ENCODE measurements around the gene UBE2S.
"Not testable (repeated sequence)": the region's sequence is repeated elsewhere in the genome, so short reads cannot be mapped to it uniquely, and the experiment has no call there.

The UBE2S gene

GRCh38 chr19:55426042-55426441 lies 18.5 kb upstream of the UBE2S start:
- TF ChIP-seq CTCF (IDR thresholded peaks at IDR 0.05; ENCODE audit: control insufficient read depth, extremely low read depth, insufficient read depth): no peak
- H3K4me3 ChIP-seq (ENCODE audit: low read depth, low read length): no peak overlapping the region
- DNase-seq (ENCODE audit: low read depth): no peak

- TF ChIP-seq CTCF (IDR thresholded peaks at IDR 0.05; ENCODE audit: control insufficient read depth, extremely low read depth, insufficient read depth): no peak
- no peak for DNase-seq (ENCODE audit: low read depth)
- H3K4me3 ChIP-seq (ENCODE audit: low read depth, low read length): no peak overlapping the region
These were observed 16.9 kb upstream of the UBE2S start for GRCh38 chr19:55424518-55424917.

- no peak for DNase-seq (ENCODE audit: low read depth)
- H3K4me3 ChIP-seq (ENCODE audit: low read depth, low read length): no peak overlapping the region
- no peak for TF ChIP-seq CTCF (IDR thresholded peaks at IDR 0.05; ENCODE audit: control insufficient read depth, extremely low read depth, insufficient read depth)
These were observed 15.8 kb upstream of the UBE2S start for GRCh38 chr19:55423225-55424005.

- DNase-seq (ENCODE audit: low read depth): not testable (repeated sequence)
These were observed 13.7 kb upstream of the UBE2S start for GRCh38 chr19:55421281-55421680.

GRCh38 chr19:55419624-55420236 lies 12.1 kb upstream of the UBE2S start:
- H3K4me3 ChIP-seq (ENCODE audit: low read depth, low read length): no peak overlapping the region
- no peak for DNase-seq (ENCODE audit: low read depth)
- TF ChIP-seq CTCF (IDR thresholded peaks at IDR 0.05; ENCODE audit: control insufficient read depth, extremely low read depth, insufficient read depth): no peak

More at GRCh38 chr19:55421281-55421680, 13.7 kb upstream of the UBE2S start:
- not testable (repeated sequence) for H3K4me3 ChIP-seq (ENCODE audit: low read depth, low read length)

- DNase-seq (ENCODE audit: low read depth): no peak
- H3K4me3 ChIP-seq (ENCODE audit: low read depth, low read length): no peak overlapping the region
- no peak for TF ChIP-seq CTCF (IDR thresholded peaks at IDR 0.05; ENCODE audit: control insufficient read depth, extremely low read depth, insufficient read depth)
These were observed 11.5 kb upstream of the UBE2S start for GRCh38 chr19:55419103-55419502.

- DNase-seq (ENCODE audit: low read depth): peak; percentile 25
- no peak overlapping the region for H3K4me3 ChIP-seq (ENCODE audit: low read depth, low read length)
- TF ChIP-seq CTCF (IDR thresholded peaks at IDR 0.05; ENCODE audit: control insufficient read depth, extremely low read depth, insufficient read depth): peak; percentile 78
These were observed 10.6 kb upstream of the UBE2S start for GRCh38 chr19:55418185-55418584.

Data from LNCaP clone FGC (cell line).